Upper lobe of left lung (tissue), 4 donors: ENCODE data around the gene SYDE1.

Experiments
- CTCF ChIP-seq, 6 experiments: fragments of 450-650 bp in 4 of 6; fragments of 200-600 bp in 2 of 6; sonication (generic) in 2 of 6; IDR thresholded peaks; one replicate each; pipeline ENCODE4 v1.5.1; 2016 to 2019; ENCODE audit warnings: antibody characterized with exemption in 6 of 6
- EP300 ChIP-seq, 4 donors: sonication (generic); formaldehyde crosslinking; IDR thresholded peaks; one replicate each; pipeline ENCODE4 v1.5.1; 2017; ENCODE audit warnings: antibody characterized with exemption in 4 of 4, control low read depth in 2 of 4
- POLR2A ChIP-seq, 4 donors: fragments of 450-650 bp; IDR thresholded peaks; one replicate each; pipeline ENCODE4 v1.5.1; 2016 to 2017; ENCODE audit warnings: antibody characterized with exemption in 4 of 4, mild to moderate bottlenecking in 2 of 4
- POLR2AphosphoS5 ChIP-seq, 2 donors: sonication (generic); formaldehyde crosslinking; IDR thresholded peaks; one replicate each; pipeline ENCODE4 v1.5.1; 2017; ENCODE audit warnings: antibody characterized with exemption in 2 of 2

- no peak for TF ChIP-seq CTCF (IDR thresholded peaks at IDR 0.05)
- no peak for TF ChIP-seq POLR2A (IDR thresholded peaks at IDR 0.05)
- TF ChIP-seq EP300 (IDR thresholded peaks at IDR 0.05) = no peak
- no peak for TF ChIP-seq POLR2AphosphoS5 (IDR thresholded peaks at IDR 0.05)
Observed at GRCh38 chr19:15104003-15104402, 3.2 kb upstream of the SYDE1 start.
